Measurements from ENCODE around the gene TMEM119.

TMEM119 gene

GRCh38 chr12:108548954-108549521 lies 48.8 kb downstream of the TMEM119 start:
- Histone ChIP-seq H3K36me3 (ENCODE audit: insufficient read depth, low read length) (peaks cover 44% of the 10 kb centered on the region), H3K9me3 (ENCODE audit: low read length) (no peaks in the 10 kb centered on the region), H3K9ac (ENCODE audit: low read length) (no peak overlapping the region), H3K27ac (ENCODE audit: low read depth, low read length) (no peak overlapping the region), H3K27me3 (ENCODE audit: control insufficient read depth in 1 of 2, insufficient read depth in 2 of 2, low read length in 2 of 2) (no peaks in the 10 kb centered on the region), H3K4me1 (ENCODE audit: insufficient read depth, low read length) (peaks cover 17% of the 10 kb centered on the region), H3K4me3 (ENCODE audit: low read depth in 1 of 2, low read length in 2 of 2) (no peak overlapping the region)

- Histone ChIP-seq H3K27me3 (ENCODE audit: control insufficient read depth in 1 of 2, insufficient read depth in 2 of 2, low read length in 2 of 2) (no peaks in the 10 kb centered on the region), H3K4me1 (ENCODE audit: insufficient read depth, low read length) (peaks cover 20% of the 10 kb centered on the region), H3K9ac (ENCODE audit: low read length) (no peak overlapping the region), H3K9me3 (ENCODE audit: low read length) (no peaks in the 10 kb centered on the region), H3K27ac (ENCODE audit: low read depth, low read length) (no peak overlapping the region), H3K36me3 (ENCODE audit: insufficient read depth, low read length) (peaks cover 56% of the 10 kb centered on the region), H3K4me3 (ENCODE audit: low read depth in 1 of 2, low read length in 2 of 2) (no peak overlapping the region)
Observed at GRCh38 chr12:108547686-108548085, 50.2 kb downstream of the TMEM119 start.

- no peaks in the 10 kb centered on the region for H3K9me3 ChIP-seq (ENCODE audit: low read length)
- H3K4me3 ChIP-seq (ENCODE audit: low read depth in 1 of 2, low read length in 2 of 2) = no peak overlapping the region
- no peak overlapping the region for H3K27ac ChIP-seq (ENCODE audit: low read depth, low read length)
- no peak overlapping the region for H3K9ac ChIP-seq (ENCODE audit: low read length)
- peaks cover 17% of the 10 kb centered on the region for H3K4me1 ChIP-seq (ENCODE audit: insufficient read depth, low read length)
- H3K36me3 ChIP-seq (ENCODE audit: insufficient read depth, low read length) = peaks cover 51% of the 10 kb centered on the region
- H3K27me3 ChIP-seq (ENCODE audit: control insufficient read depth in 1 of 2, insufficient read depth in 2 of 2, low read length in 2 of 2) = no peaks in the 10 kb centered on the region
Observed at GRCh38 chr12:108543652-108544051, 54.2 kb downstream of the TMEM119 start.

- H3K36me3 ChIP-seq (ENCODE audit: insufficient read depth, low read length) = peaks cover 47% of the 10 kb centered on the region
- H3K9ac ChIP-seq (ENCODE audit: low read length) = no peak overlapping the region
- H3K4me3 ChIP-seq (ENCODE audit: low read depth in 1 of 2, low read length in 2 of 2) = no peak overlapping the region
- no peaks in the 10 kb centered on the region for H3K27me3 ChIP-seq (ENCODE audit: control insufficient read depth in 1 of 2, insufficient read depth in 2 of 2, low read length in 2 of 2)
- no peaks in the 10 kb centered on the region for H3K9me3 ChIP-seq (ENCODE audit: low read length)
- H3K4me1 ChIP-seq (ENCODE audit: insufficient read depth, low read length) = peaks cover 6% of the 10 kb centered on the region
- H3K27ac ChIP-seq (ENCODE audit: low read depth, low read length) = no peak overlapping the region
Observed at GRCh38 chr12:108542320-108542719, 55.6 kb downstream of the TMEM119 start.
